Measurements from ENCODE around the gene PDE5A. TPM values are rescaled to one million over a fixed set of nuclear protein-coding genes. Genes with fewer than 3 reads are reported as not detected.
"Not testable (repeated sequence)": the region's sequence is repeated elsewhere in the genome, so short reads cannot be mapped to it uniquely, and the experiment has no call there.

Gene PDE5A
- total and polyA plus RNA-seq, 12 donors = 6.7 to 23.2 (median 14.2) TPM

DNA sequence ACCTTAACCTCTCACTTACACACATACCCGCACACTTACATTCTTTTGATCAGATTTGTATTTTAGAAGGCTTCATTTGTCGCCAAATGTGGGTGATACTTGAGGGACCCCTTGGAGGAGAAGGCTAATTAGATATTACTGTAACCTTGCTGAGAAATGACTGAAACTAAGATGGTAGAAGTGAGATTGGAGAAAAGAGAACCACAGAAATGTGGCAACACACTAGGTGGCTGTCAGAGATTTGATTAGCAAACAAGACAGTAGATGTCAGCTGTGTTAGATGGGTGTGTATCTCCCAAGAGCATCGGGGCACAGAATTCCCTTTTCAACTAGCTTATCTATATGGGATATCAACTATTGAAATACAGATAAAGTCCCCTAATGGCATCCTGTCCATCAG lies 157.3 kb downstream of the PDE5A start:
- 57 to 83% (median 77%) methylated on average over 3 of the region's 3 CpGs for WGBS, 4 donors

DNA sequence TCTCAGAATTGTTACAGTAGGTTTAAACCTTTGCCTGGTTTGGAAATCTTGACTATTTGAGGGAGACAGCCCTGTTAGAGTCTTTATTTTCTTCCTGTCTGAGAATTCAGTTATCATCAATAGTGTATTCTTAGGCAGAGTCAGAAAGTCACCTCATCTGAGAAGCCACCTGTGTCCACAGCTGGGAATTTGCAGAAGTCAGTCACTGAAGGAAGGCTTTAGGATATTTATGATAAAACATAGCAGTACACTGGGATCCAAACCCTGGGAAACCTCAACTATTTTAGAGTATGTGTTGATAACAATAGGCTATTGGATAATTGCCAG lies 157.9 kb downstream of the PDE5A start:
- intact Hi-C loops (cut with DNase I); H3K4me3 ChIP-seq; H3K27me3 ChIP-seq; H3K9me3 ChIP-seq (replicated peaks in 1 of 3); H3K4me1 ChIP-seq (replicated peaks in 1 of 2); H3K36me3 ChIP-seq (replicated peaks in 1 of 2); DNase-seq; H3K27ac ChIP-seq: not testable (repeated sequence)

More for the DNA sequence above, 157.3 kb downstream of the PDE5A start:
- H3K27me3 ChIP-seq = no peaks in the 10 kb centered on the region
- H3K36me3 ChIP-seq (replicated peaks in 1 of 2) = no peaks in the 10 kb centered on the region
- TF ChIP-seq, protein P1, sequence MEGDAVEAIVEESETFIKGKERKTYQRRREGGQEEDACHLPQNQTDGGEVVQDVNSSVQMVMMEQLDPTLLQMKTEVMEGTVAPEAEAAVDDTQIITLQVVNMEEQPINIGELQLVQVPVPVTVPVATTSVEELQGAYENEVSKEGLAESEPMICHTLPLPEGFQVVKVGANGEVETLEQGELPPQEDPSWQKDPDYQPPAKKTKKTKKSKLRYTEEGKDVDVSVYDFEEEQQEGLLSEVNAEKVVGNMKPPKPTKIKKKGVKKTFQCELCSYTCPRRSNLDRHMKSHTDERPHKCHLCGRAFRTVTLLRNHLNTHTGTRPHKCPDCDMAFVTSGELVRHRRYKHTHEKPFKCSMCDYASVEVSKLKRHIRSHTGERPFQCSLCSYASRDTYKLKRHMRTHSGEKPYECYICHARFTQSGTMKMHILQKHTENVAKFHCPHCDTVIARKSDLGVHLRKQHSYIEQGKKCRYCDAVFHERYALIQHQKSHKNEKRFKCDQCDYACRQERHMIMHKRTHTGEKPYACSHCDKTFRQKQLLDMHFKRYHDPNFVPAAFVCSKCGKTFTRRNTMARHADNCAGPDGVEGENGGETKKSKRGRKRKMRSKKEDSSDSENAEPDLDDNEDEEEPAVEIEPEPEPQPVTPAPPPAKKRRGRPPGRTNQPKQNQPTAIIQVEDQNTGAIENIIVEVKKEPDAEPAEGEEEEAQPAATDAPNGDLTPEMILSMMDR (IDR thresholded peaks at IDR 0.05) = no peak
- TF ChIP-seq POLR2A (IDR thresholded peaks at IDR 0.05) = no peak
- intact Hi-C loops (cut with DNase I) = no loop called here
- H3K9me3 ChIP-seq (replicated peaks in 1 of 3) = no peaks in the 10 kb centered on the region
- DNase-seq = no peak
- no peak overlapping the region for H3K4me3 ChIP-seq
- no peaks in the 10 kb centered on the region for H3K4me1 ChIP-seq (replicated peaks in 1 of 2)
- no peak overlapping the region for H3K27ac ChIP-seq

DNA sequence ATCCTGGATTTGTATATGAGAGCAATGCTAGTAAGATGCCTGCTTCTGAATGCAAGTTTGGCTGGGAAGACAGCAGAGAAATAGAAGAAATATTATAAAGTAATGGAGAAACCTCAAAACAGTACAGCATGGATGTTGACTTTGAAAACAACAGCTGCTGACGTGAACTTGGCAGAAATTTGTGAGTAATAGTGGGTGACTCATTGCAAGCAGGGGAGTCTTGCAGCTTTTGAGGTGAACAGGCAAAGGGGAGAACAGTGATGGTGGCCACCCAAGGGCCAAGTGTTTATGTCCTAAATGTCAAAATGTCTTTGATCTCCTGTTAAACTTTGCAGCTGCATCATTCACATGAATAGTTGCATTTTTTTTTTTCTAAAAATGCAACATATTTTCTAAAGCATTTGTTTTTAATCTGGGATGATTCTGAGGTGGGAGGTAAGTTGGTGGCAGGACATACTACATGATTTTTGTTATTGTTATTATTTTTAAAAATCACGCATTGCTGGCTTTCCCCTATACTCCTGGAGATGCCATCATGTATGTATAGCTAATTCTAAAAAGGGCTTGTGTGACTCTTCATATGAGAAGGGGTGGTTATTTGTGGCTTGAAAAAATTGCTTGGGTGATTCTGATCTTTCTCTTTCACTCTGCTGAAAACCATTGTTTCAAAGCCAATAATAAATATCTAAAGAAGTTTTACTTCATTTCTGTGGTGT lies 158.4 kb downstream of the PDE5A start:
- H3K9me3 ChIP-seq (replicated peaks in 1 of 3); H3K4me1 ChIP-seq (replicated peaks in 1 of 2); H3K27ac ChIP-seq; H3K4me3 ChIP-seq; H3K36me3 ChIP-seq (replicated peaks in 1 of 2); H3K27me3 ChIP-seq; intact Hi-C loops (cut with DNase I): not testable (repeated sequence)
- WGBS, 4 donors = 53 to 67% (median 60%) methylated on average over 2 of the region's 2 CpGs
- peak in 1 of 7 donors; percentile 19 for DNase-seq

DNA sequence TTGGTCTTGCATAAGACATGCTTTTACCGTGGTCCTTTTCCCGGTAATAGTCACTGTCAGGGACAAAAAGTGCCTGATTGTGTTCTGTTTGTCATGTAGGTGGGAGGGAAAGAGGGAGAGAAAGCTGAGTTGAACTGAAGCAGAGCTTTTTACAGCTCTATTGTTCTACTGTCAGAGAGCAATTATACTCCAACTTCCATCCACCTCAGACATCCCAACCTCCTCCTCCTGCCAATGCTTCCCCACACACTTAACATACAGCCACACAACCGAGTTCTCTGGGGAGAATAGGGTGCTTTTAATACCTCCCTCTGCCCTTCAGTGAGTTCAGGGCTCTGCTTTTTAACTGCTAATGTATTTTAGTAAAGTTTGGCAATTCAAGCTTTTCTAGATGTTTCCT lies 159.6 kb downstream of the PDE5A start:
- H3K36me3 ChIP-seq (replicated peaks in 1 of 2); H3K27me3 ChIP-seq; H3K9me3 ChIP-seq (replicated peaks in 1 of 3); intact Hi-C loops (cut with DNase I); DNase-seq; H3K27ac ChIP-seq; H3K4me1 ChIP-seq (replicated peaks in 1 of 2); H3K4me3 ChIP-seq: not testable (repeated sequence)
- WGBS, 4 donors = 78 to 93% (median 86%) methylated on average over 3 of the region's 3 CpGs

DNA sequence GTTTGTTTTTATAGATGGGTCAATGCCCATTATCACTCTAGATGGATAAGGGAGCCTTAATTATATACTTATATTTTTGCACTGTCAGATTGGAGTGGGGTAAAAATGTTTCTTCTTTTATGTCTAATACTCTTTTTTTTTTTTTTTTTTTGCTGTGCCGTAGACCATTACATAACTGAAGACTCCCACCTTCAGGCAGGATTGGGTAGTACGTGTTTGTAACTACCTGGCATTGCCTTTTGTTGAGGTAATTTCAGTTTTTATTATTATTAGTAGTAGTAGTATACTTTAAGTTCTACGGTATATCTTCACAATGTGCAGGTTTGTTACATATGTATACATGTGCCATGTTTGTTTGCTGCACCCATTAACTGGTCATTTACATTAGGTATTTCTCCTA lies 165.9 kb downstream of the PDE5A start:
- WGBS, 4 donors = 63 to 78% (median 76%) methylated on average over 3 of the region's 3 CpGs
- H3K4me3 ChIP-seq; H3K36me3 ChIP-seq (replicated peaks in 1 of 2); intact Hi-C loops (cut with DNase I); DNase-seq; H3K27ac ChIP-seq; H3K9me3 ChIP-seq (replicated peaks in 1 of 3); H3K27me3 ChIP-seq; H3K4me1 ChIP-seq (replicated peaks in 1 of 2): not testable (repeated sequence)

DNA sequence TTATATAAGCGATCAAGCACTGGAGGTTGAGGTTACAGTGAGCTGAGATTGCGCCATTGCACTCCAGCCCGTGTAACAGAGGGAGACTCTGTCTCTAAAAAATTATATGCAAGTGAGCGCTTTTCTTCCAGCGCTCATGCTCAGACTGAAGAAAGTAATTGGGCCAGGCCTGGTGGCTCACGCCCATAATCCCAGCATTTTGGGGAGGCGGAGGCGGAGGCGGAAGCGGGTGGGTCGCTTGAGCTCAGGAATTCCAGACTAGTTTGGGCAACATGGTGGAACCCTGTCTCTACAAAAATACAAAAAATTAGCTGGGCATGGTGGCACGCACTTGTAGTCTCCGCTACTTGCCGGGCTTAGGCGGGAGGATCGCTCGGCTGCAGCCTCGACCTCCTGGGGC lies 172.9 kb downstream of the PDE5A start:
- H3K9me3 ChIP-seq (replicated peaks in 1 of 3); intact Hi-C loops (cut with DNase I); H3K4me1 ChIP-seq (replicated peaks in 1 of 2); H3K27me3 ChIP-seq; H3K36me3 ChIP-seq (replicated peaks in 1 of 2); H3K27ac ChIP-seq: not testable (repeated sequence)
- TF ChIP-seq POLR2A (IDR thresholded peaks at IDR 0.05) = peak in 1 of 2 donors; percentile 44
- H3K4me3 ChIP-seq = peak overlapping the region in 1 of 4 donors; percentile 86
- DNase-seq = peak in 5 of 7 donors; percentile 32 to 58 (median 43)
- WGBS, 4 donors = 47 to 78% (median 66%) methylated on average over 17 to 18 of the region's 18 CpGs

All from adrenal gland (tissue), 12 donors.